ENCODE data around the gene C17orf78.
"Not testable (repeated sequence)": the region's sequence is repeated elsewhere in the genome, so short reads cannot be mapped to it uniquely, and the experiment has no call there.

The C17orf78 gene

DNA sequence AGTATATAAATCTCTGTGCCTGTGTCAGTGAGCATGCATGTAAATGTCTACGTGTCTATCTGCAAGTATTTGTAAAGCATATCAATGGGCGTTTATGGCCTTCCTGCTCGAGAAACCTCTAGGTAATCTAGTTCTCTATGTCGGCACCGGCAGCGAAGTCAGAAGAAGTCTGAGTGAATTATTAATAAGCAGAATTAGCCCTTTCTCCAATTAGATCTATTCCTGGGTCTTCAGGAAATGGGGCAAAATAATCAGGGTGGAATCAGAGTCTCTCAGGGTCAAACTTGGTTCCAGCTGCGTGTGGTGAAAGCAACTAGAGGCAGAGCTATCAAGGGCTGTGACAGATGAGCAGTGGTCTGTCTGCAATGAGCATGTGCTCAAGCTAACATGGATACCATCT lies at the start of gene C17orf78:
Gene C17orf78, plus strand, starts transcription at position 280 of the 400 bp plus-strand sequence. Its CDS starts 108 bp downstream, at position 388.
- no peak for DNase-seq (ENCODE audit: low read depth in 4 of 4, low spot score in 1 of 4)

- DNase-seq (ENCODE audit: low read depth in 4 of 4, low spot score in 1 of 4), result no peak
Measured at GRCh38 chr17:37327341-37328090, 48.3 kb upstream of the C17orf78 start.

DNA sequence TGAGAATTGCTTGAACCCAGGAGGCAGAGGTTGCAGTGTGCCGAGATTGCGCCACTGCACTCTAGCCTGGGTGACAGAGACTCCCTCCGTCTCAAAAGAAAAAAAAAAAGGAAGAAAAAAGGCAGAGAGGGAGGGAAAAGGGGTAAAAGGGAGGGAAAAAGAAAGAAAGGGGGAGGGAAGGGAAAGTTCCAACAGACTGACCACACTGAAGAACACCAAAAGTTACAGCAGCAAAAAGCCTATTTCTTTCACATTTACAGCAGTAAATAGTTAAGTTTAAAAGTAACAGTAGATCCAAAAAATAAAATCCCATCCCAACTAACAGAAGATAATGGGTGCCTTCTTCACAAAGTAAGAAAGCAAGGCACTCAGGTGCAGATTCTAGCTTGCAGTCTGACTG lies 36.9 kb upstream of the C17orf78 start:
- DNase-seq (ENCODE audit: low read depth in 4 of 4, low spot score in 1 of 4), result no peak

- no peak for DNase-seq (ENCODE audit: low read depth in 4 of 4, low spot score in 1 of 4)
Measured at GRCh38 chr17:37339321-37339720, 36.5 kb upstream of the C17orf78 start.

DNA sequence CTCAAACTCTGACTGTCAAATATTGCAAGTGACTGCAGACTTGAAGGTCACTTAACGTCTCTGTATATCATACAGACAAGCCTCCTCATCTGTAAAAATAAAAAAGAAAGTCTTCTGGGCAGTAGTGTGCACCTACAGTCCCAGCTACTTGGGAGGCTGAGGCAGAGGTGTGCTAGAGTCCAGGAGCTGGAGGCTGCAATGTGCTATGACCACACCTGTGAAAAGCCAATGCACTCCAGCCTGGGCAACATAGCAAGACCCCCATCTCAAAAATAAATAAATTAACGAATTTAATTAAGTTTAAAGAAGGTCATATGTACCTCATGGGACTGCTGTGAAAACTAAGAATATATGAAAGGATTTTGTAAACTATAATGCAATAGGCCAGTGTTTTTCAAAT lies 35.0 kb upstream of the C17orf78 start:
- no peak for DNase-seq (ENCODE audit: low read depth in 4 of 4, low spot score in 1 of 4)

- DNase-seq (ENCODE audit: low read depth in 4 of 4, low spot score in 1 of 4), result no peak
Measured at GRCh38 chr17:37342589-37342988, 33.2 kb upstream of the C17orf78 start.

GRCh38 chr17:37344519-37344918 lies 31.3 kb upstream of the C17orf78 start:
- DNase-seq (ENCODE audit: low read depth in 4 of 4, low spot score in 1 of 4), result no peak

- DNase-seq (ENCODE audit: low read depth in 4 of 4, low spot score in 1 of 4), result not testable (repeated sequence)
Measured at GRCh38 chr17:37346863-37347402, 28.9 kb upstream of the C17orf78 start.

GRCh38 chr17:37356796-37357569 lies 18.8 kb upstream of the C17orf78 start:
- not testable (repeated sequence) for DNase-seq (ENCODE audit: low read depth in 4 of 4, low spot score in 1 of 4)

DNA sequence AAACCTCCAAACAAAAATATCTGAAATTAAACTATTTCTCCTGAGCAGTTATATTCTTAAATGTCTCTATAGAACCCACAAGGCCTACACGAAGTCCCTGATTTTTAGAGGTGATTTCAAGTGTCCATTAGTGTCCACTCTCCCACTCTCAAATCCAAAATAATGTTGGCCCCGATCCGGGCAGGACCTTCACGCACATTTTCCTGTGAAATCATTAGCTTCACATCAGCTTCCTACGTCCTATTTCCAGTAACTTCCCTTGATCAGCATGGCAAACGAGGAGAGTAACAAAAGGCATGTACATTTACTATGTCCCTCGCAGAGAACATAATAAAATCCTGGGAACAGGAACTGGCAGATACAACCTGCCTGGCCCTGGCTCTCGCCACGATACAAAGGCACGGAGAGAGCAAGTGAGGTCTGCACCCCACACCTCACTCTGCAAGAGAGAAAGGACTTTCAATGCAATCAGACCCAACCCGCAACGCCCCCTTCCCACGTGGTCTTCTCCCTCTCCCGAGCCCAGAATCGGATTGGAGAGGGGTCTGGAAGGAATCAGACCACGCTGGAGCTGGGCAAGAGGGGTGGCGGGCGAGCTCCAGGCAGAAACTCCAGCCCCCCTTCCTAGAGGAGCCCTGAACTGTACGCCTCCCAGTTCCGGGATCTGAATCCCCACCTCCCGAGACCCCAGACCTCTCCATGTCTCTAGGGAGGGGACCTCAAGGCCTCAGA lies 17.5 kb upstream of the C17orf78 start:
- DNase-seq (ENCODE audit: low read depth in 4 of 4, low spot score in 1 of 4), result peak in 3 of 4 experiments; percentile 10 to 26 (median 25)

GRCh38 chr17:37358830-37359681 lies 16.7 kb upstream of the C17orf78 start:
- DNase-seq (ENCODE audit: low read depth in 4 of 4, low spot score in 1 of 4), result peak; percentile 65 to 89 (median 74)

DNA sequence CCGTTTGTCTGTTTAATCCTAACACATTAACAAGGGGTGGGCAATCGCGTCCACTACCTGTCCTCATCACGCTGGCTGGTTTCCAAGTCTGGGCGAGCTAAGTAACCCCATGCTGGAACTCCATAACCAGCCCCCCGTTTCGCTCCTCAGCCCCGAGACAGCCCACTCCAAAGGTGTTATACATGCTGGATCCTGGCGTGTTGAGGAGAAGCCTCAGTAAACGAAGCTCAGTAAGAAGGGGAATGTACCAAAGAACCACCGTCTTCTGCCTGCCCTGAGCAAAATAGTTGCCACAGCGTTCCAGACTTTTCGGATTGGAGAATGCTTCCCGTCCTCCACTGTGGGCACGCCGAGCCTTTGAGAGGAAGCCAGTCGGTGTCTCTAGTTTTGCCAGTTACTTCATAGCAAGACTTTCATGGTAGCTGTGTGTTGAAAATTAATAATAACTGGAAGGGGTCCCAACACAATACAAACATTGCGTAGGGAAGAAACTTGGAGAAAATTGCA lies 16.1 kb upstream of the C17orf78 start:
- DNase-seq (ENCODE audit: low read depth in 4 of 4, low spot score in 1 of 4), result no peak

DNA sequence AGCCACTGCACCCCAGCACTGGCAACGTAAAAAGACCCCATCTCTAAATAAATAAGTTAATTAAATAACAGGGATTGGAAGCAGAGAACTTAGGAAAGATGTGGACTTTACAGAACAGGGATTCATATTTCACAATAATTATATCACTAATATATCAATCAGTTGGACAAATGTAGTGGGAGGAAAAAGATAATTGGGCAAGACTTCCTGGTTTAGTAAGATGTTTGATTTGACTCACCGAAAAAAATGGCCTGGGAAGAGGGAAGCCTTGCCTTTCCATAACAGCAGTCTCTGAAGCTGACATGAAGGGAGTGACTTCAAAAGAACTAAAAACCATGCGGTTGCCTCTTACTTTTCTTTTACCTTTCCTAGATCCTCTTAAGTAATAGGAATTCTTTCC lies 15.2 kb upstream of the C17orf78 start:
- DNase-seq (ENCODE audit: low read depth in 4 of 4, low spot score in 1 of 4), result no peak

DNA sequence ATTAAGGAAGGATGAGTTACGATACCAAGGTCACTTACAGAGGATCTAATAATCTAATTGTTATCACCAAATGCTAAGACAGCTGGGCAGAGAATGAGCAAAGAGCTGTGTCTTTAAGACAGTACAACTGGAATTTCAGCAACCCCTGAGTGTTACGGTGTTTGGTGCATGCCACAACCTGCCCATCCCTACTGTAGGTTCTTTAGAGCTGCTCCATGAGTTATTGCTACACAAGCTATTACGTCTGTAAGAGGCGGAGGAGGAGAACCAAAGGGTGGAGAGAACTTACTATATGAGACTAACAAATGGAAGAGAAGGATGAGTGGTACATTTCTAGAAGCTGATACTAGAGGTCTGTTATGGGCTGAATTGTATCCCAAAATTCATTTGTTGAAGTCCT lies 14.2 kb upstream of the C17orf78 start:
- no peak for DNase-seq (ENCODE audit: low read depth in 4 of 4, low spot score in 1 of 4)

DNA sequence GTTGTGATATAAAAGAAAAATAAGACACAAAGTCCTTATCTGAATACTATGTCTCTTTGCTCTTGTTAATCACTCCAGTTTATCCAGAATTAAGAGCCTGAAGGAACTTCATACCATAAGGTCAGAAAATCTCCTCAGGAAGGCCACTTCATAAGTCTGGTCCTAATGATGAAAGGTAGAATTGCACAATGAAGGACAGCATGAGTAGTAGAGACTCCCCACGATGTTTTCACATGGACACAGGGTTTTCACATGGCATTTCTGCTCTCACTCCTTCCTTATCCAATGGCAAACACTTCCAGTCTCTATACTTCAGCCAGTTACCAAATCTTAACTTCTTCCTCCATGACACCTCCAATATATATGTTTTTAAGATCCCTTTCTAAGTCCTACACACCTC lies 10.2 kb upstream of the C17orf78 start:
- DNase-seq (ENCODE audit: low read depth in 4 of 4, low spot score in 1 of 4), result no peak

- no peak for DNase-seq (ENCODE audit: low read depth in 4 of 4, low spot score in 1 of 4)
Measured at GRCh38 chr17:37368577-37368976, 7.2 kb upstream of the C17orf78 start.

- DNase-seq (ENCODE audit: low read depth in 4 of 4, low spot score in 1 of 4), result peak; percentile 7 to 36 (median 30)
Measured at GRCh38 chr17:37373530-37374159, 2.1 kb upstream of the C17orf78 start.

DNA sequence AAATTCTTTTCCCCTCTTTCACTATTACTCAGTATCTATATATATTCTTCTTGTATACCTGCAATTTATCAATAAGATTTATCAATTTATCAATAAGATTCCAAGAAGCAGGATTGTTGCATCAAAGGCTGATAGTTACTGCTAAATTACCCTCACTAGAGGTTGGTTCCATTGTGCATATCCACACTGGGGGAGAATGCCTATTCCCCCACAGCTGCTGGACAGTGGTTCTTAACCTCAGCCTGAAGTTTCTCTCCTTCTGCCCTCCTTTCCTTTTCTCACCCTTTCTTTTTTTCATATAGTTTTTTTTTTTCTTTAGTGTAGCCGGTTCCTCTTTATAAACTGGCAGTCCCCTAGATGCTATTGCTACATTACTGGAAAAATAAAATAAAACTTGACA lies 6.3 kb downstream of the C17orf78 start:
- DNase-seq (ENCODE audit: low read depth in 4 of 4, low spot score in 1 of 4), result no peak

GRCh38 chr17:37384560-37385149 lies 8.9 kb downstream of the C17orf78 start:
- DNase-seq (ENCODE audit: low read depth in 4 of 4, low spot score in 1 of 4), result no peak
